ENCODE data around the gene CNST.

DNA sequence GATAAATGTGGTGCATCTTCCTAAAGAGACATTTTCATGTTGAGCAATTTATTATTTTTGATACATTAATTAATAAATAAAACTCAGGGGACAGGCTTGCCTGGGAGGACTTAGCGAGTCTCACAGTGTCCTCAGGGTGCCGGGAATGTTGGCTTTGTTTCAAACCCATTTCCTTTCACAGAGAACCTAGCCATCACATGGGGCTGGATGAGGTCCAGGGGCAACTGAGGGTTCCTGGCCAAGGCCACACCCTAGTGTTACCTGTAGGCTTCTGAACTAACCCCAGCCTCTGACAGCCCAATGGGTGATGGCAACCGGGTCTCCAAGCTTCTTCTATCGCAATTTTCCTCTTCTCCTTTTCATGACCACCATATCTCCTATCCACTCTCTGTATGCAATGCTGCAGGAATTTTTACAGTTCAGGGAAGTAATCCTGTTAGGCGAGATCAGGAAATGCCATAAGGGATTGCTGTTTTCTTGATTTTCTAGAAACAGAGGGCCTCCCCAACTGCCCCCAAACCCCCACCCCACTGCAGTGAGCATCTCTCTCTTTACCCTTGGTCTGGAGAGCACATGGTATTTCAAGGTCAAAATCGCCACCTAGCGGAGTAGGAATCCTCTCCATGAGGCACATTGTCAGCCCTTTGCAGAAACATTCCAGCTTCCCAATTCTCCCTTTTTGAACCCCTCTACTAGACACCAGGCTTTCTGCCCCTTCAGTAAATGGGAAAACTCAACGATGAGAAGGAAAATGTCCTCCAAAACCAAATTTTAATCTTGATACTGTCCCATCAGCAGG is 37.1 kb upstream of the CNST start:
- no peak for TF ChIP-seq CTCF (conservative IDR thresholded peaks at IDR 0.05)
- no peak for TF ChIP-seq ZFX (IDR thresholded peaks at IDR 0.05)
